GM12872 (cell line): ENCODE measurements around the gene C4A.

Source experiments
- TF ChIP-seq, protein P1 (sequence below): IDR thresholded peaks from 3 replicates; pipeline ENCODE4 v1.5.1; 2011; ENCODE audit warnings: low read depth, mild to moderate bottlenecking, low read length, moderate library complexity; ENCODE audit not compliant: insufficient read depth

C4A gene

DNA sequence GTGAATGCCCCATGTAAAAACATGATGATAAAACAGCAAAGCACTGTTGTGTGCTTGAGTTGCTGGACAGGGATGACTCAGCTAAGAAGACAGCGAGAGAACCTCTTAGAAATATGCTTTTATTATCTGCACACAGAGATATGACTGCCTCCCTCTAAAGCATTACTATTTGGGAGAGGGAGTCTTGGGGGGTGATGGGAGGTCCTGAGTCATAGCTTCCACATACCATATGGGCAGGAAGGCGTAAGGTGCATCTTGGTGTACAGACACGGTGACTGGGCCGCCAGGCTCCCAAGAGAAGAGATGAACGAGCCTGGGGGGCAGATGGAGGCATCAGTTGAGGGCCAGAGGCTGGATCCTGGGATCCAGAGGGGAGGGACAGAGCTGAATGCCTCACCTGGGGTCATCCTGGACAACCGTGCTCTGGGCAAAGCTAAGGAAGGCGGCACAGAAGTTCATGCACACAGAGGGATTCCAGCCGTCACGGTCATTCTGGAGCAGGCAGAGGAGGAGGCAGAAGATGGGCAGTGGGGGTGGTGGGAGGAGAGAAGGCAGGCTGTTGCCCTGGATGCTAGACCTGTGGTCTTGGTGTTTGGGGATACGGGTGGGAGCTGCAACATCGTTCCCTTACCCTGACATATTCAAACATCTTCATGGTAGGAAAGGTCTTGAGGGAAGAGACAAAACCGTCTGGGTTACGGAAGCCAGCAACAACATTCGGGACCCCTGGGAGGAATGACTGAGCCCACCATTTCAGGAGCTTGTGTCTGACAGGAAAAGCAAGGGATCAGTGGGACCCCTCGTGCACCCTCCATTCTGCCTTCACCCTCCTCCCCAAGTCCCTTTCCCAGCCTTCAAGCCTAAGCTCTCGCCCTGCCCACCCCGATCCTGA is 11.9 kb upstream of the C4A start:
- TF ChIP-seq, protein P1, sequence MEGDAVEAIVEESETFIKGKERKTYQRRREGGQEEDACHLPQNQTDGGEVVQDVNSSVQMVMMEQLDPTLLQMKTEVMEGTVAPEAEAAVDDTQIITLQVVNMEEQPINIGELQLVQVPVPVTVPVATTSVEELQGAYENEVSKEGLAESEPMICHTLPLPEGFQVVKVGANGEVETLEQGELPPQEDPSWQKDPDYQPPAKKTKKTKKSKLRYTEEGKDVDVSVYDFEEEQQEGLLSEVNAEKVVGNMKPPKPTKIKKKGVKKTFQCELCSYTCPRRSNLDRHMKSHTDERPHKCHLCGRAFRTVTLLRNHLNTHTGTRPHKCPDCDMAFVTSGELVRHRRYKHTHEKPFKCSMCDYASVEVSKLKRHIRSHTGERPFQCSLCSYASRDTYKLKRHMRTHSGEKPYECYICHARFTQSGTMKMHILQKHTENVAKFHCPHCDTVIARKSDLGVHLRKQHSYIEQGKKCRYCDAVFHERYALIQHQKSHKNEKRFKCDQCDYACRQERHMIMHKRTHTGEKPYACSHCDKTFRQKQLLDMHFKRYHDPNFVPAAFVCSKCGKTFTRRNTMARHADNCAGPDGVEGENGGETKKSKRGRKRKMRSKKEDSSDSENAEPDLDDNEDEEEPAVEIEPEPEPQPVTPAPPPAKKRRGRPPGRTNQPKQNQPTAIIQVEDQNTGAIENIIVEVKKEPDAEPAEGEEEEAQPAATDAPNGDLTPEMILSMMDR: no peak

DNA sequence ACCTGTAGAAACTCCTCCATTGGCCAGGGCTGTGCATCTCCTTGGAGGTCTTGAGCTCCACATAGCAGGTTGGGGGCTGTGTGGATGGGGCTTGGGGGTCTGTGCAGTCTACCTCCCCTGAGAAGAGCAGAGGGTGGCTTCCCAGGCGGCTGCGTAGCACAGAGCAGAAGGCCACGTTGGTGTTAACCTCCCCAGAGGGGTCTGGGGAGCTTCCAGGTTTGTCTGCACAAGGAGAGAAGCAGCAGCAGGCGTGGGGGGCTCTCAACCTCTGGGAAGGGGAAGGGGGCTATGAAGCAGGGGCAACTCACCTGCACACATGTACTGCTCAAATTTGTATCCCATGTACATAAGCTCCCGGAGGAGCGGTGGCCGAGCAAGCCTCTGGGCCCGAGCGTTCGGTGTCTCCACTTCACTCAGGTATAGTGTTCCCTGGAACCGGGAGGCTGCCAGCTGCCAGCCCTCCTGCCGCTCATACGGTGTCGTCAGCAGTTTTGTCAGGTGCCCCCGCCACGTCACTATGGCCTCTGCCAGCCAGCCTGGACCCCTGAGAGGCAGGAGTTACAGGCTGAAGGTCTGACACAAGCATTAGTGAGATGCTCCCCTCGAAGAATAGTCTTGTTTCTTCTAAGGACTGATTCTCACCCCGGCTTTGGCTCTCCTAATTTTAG is 11.1 kb upstream of the C4A start:
- TF ChIP-seq, protein P1: no peak

DNA sequence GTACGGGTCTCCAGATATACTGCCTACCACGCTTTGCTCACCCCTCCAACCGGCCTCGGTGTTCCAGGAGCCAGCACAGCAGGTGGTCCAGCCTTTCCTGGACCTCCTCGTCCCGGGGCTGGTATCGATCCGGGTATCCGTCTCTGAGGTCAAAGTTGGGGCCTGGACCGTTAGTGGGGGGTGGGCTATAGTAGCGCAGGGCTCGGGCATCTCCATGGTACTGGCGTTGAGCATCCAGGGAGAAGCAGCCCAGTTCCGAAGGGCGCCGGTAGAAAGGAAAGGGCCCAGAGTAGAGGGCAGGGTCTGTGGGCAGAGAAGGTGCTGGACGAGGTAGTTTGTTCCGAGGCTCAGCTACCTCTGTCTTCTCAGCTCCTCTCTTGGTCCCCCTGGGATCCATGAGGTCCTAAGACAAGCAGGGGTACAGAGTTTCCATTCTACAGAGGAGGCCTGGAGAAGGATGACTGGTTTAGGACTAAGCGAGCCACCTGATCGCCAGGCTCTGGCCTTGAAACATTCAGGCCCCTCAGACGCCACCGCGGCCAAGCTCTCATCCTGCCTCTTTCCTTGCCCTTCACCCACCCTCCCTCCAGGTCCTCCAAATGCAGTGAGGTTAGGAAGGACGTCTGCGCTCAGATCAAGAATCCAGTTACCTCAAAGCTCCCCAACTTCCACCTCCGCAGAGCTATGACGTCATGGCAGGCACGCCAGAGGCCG is 10.4 kb upstream of the C4A start:
- TF ChIP-seq, protein P1: no peak

DNA sequence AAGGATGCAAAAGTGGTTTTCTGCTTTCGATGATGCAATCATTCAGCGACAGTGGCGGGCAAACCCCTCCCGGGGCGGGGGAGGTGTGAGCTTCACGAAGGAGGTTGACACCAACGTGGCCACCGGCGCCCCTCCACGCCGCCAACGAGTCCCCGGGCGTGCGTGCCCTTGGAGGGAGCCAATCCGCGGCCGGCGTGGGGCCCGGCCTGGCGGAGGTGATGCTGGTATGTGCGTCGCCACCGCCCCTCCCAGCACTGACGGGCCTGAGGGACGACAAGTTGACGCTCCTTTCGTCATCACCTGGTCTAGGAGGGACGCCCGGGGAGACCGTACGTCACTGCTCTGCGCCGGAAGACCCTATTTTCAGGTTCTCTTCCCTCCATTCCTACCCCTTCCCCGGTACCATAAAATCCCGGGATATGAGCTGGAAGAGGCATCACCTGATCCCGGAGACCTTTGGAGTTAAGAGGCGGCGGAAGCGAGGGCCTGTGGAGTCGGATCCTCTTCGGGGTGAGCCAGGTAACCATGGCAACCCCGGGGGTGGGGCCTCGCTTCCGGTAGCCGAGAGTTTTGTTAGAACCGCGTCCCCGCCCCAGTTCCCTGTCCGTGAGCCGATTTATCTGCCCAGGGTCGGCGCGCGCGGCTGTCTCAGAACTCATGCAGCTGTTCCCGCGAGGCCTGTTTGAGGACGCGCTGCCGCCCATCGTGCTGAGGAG is 9.7 kb upstream of the C4A start, which contains the start of gene DXO:
TSS of gene DXO (minus strand) at position 146 of the 716 bp plus-strand sequence. CDS start 463 bp downstream, outside the sequence.
- TF ChIP-seq, protein P1: no peak

DNA sequence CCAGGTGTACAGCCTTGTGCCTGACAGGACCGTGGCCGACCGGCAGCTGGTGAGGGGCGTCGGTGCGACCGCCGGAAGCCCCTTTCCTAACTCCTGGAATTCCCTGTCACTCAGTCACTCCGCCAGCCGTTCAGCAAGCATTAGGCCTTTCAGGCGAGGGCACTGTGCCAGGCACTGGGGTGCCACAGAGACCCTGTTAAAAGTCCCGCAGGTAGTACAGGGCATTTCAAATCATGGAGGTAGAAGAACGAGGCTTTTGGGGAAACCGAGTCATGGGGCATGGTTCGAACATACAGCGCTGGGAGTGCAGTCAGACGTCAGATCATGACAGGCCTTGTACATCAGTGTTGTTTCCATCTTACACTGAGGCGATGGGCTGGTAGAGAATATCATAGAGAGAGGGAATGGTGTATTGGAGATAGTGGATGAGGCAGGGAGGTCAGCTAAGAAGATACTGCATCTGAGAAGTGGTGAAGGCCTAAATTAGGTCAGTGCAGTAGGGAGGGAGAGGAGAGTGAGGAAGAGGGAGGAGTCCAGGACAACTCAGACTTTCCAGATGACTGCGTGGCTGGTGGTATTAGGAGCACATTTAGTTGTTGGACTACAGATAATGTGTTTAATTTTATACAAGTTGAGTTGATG is 9.0 kb upstream of the C4A start:
- TF ChIP-seq, protein P1: no peak

DNA sequence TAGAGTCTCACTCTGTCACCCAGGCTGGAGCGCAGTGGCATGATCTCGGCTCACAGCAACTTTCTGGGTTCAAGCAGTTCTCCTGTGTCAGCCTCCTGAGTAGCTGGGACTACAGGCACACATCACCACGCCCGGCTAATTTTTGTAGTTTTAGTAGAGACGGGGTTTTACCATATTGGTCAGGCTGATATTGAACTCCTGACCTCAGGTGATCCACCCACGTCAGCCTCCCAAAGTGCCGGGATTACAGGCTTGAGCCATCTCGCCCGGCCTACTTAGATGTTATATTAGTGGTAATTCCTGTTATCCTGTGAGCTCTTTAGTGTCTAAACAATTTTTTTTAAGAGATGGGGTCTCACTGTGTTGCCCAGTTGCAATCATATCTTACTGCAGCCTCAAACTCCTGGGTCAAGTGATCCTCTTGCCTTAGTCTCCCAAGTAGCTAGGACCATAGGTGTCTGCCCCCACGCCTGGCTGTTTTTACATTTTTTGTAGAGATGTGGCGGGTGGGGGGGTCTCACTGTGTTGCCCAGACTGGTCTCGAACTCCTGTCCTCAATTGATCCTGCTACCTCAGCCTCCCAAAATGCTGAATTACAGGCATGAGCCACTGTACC is 3.9 kb upstream of the C4A start:
- TF ChIP-seq, protein P1: no peak
